Activated naive CD8-positive, alpha-beta T cell (primary cell): Measurements from ENCODE around the gene ARMC5.
"Not testable (repeated sequence)": the region's sequence is repeated elsewhere in the genome, so short reads cannot be mapped to it uniquely, and the experiment has no call there.

ENCODE experiments used
- H3K27ac Mint-ChIP-seq: one replicate; pipeline ENCODE4 v1.8.0; 2021; ENCODE audit warnings: mixed read lengths
- H3K27me3 Mint-ChIP-seq: one replicate; pipeline ENCODE4 v1.8.0; 2021; ENCODE audit warnings: mixed read lengths
- H3K36me3 Mint-ChIP-seq: one replicate; pipeline ENCODE4 v1.8.0; 2021; ENCODE audit warnings: mixed read lengths
- H3K4me1 Mint-ChIP-seq: one replicate; pipeline ENCODE4 v1.8.0; 2021; ENCODE audit warnings: low read depth, mixed read lengths
- H3K4me3 Mint-ChIP-seq: one replicate; pipeline ENCODE4 v1.8.0; 2021; ENCODE audit warnings: mild to moderate bottlenecking, mixed read lengths
- H3K9me3 Mint-ChIP-seq: one replicate; pipeline ENCODE4 v1.8.0; 2021; ENCODE audit warnings: low read depth, mixed read lengths

ARMC5 gene

DNA sequence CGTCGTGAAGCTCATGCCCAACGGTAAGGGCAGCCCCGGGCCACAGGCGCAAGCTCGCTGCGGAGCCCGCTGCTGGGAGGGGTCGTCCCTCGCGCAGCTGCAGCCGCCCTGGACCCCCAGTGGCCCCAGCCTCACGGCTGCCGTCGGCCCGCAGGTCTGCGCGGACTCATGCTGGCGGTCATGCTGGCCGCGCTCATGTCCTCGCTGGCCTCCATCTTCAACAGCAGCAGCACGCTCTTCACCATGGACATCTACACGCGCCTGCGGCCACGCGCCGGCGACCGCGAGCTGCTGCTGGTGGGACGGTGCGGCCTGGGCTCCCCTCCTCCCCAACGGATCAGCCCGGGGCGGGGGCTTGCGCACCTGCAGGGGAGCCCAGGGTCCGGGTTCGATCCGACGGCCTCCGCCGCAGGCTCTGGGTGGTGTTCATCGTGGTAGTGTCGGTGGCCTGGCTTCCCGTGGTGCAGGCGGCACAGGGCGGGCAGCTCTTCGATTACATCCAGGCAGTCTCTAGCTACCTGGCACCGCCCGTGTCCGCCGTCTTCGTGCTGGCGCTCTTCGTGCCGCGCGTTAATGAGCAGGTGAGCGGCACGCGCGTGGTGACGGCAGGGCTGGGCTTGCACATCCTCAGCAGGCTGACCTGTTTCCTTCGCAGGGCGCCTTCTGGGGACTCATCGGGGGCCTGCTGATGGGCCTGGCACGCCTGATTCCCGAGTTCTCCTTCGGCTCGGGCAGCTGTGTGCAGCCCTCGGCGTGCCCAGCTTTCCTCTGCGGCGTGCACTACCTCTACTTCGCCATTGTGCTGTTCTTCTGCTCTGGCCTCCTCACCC is 29.4 kb downstream of the ARMC5 start:
- Mint-ChIP-seq H3K36me3 (peaks cover 3% of the 10 kb centered on the region), H3K4me1 (peaks cover 6% of the 10 kb centered on the region), H3K27me3 (no peaks in the 10 kb centered on the region), H3K9me3 (no peaks in the 10 kb centered on the region), H3K27ac (no peak overlapping the region), H3K4me3 (peak overlapping the region; percentile 60)

DNA sequence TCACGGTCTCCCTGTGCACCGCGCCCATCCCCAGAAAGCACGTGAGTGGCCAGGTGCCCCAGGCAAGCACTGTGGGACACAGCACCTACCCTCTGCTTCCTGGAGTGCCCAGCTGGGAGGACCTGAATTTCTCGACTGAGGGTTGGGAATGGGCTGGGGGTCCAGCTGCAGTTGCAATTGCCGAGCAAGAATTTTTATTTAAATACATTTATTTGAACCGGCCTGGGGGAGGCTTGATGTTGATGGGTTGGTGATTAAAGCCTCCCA is 29.9 kb downstream of the ARMC5 start:
- Mint-ChIP-seq H3K4me1 (peaks cover 6% of the 10 kb centered on the region), H3K27me3 (no peaks in the 10 kb centered on the region), H3K4me3 (peak overlapping the region; percentile 60), H3K9me3 (no peaks in the 10 kb centered on the region), H3K27ac (no peak overlapping the region), H3K36me3 (peaks cover 3% of the 10 kb centered on the region)

DNA sequence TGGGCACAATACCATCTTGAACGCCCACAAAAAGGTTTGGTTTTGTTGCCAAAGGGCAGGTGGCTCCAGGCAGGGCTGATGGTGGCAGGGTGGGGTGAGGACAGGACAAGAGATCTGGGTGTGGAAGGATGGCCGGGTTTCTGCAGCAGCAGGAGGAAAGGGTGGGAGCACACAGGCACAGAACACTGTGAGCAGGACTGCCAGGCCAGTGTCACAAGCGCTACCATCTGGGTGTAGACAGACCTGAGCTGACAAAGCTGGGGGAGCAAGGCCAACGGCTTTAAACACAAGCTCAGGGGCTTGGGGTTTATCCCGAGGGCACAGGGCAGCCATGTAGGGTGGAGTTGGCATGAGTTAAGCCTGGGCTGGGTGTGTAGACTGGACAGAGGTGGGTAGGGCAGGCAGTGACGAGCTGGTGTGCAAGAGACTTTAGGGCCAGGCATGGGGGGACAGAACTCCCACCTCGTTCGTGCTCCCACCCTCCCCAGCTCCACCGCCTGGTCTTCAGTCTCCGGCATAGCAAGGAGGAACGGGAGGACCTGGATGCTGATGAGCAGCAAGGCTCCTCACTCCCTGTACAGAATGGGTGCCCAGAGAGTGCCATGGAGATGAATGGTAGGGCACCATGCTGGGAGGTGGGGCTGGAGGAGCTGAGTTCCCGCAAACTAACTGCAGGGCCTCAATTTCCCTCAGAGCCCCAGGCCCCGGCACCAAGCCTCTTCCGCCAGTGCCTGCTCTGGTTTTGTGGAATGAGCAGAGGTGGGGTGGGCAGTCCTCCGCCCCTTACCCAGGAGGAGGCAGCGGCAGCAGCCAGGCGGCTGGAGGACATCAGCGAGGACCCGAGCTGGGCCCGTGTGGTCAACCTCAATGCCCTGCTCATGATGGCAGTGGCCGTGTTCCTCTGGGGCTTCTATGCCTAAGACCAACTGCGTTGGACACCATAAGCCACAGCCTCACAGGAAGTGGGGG is 30.6 kb downstream of the ARMC5 start:
- Mint-ChIP-seq H3K4me1 (peaks cover 6% of the 10 kb centered on the region), H3K36me3 (peaks cover 3% of the 10 kb centered on the region), H3K27ac (peak overlapping the region; percentile 11), H3K4me3 (peak overlapping the region; percentile 33), H3K9me3 (no peaks in the 10 kb centered on the region), H3K27me3 (no peaks in the 10 kb centered on the region)

DNA sequence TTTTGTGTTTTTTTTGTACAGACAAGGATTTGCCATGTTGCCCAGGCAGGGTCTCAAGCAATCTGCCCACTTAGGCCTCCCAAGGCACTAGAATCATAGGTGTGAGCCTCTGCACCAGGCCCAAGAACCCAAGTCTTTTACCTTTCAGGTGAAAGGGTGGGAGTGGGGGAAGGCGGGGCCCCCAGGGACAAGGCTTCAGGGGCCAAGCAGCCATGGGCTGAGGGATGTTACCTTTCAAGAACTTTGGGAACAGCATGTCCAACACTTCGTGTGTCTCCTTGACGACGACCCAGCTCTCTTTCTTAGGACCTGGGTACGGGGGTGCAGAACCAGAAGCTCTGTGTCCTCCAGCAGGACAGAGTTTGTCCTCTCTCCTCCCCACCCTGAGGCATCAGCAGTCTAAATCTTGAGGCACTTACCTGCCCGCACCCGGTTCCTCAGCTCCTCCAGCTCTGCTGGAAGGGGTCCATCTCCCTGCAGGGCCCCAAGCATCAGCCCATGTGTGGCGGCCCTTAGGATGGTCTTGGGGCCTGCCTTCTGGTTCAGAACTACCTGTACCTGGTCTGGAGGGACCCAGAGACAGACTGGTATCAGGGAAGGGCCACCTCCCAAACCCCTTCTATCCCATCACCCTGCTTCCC is 32.6 kb downstream of the ARMC5 start:
- H3K27ac Mint-ChIP-seq: peak overlapping the region; percentile 41
- no peaks in the 10 kb centered on the region for H3K27me3 Mint-ChIP-seq
- H3K4me1 Mint-ChIP-seq: peaks cover 6% of the 10 kb centered on the region
- no peak overlapping the region for H3K4me3 Mint-ChIP-seq
- H3K36me3 Mint-ChIP-seq: peaks cover 3% of the 10 kb centered on the region
- no peaks in the 10 kb centered on the region for H3K9me3 Mint-ChIP-seq

DNA sequence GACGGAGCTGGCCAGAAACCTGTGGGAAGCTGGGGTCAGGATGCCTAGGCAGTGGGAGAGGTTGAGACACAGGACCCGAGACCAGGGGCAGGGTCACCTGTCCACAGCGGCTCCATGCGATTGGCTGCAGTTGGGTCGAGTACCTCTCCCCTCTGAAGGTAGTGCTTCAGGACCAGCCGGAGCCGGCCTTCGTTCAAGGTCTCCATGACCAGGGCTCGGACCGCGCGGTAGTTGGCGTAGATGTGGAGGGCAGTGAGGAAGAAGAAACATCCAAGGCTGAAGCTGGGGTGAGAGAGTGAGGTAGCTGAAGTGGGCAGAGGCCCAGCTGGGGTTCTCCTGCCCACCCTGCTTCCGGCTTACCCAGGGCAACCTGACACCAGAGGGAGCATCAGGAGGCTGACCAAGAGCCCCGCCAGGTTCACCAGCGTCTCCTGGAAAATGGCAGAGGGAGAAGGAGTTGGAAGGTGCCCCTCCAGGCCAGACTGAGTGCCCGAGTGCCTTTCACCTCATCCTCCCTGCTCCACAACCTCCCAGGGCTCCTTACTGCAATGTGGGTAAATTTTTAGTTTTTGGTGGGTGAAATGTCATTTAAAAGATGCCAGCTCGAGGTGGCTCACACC is 34.3 kb downstream of the ARMC5 start:
- no peak overlapping the region for H3K4me3 Mint-ChIP-seq
- H3K27me3 Mint-ChIP-seq: no peaks in the 10 kb centered on the region
- H3K4me1 Mint-ChIP-seq: peaks cover 4% of the 10 kb centered on the region
- no peaks in the 10 kb centered on the region for H3K9me3 Mint-ChIP-seq
- H3K36me3 Mint-ChIP-seq: peaks cover 3% of the 10 kb centered on the region
- H3K27ac Mint-ChIP-seq: no peak overlapping the region

DNA sequence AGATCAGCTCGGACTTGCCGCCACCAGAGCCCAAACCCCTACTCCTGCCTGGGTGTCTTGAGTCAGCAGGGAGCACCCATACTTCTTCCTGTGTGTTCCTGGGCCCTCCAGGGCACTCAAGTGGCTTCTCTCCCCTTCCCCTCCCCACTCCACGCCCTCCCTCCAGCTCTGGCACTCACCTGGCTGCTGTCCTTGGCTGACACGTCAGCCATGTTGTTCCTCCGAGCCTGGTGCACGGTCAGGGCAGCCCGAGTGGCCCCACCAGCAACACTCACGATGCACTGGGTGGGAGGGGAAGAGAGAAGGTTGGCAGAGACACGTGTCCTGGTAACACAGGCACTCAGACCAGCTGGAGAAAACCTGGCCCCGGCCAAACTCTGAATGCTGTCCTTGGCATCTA is 37.4 kb downstream of the ARMC5 start:
- H3K9me3 Mint-ChIP-seq: no peaks in the 10 kb centered on the region
- peaks cover 6% of the 10 kb centered on the region for H3K36me3 Mint-ChIP-seq
- no peak overlapping the region for H3K27ac Mint-ChIP-seq
- H3K27me3 Mint-ChIP-seq: no peaks in the 10 kb centered on the region
- H3K4me3 Mint-ChIP-seq: no peak overlapping the region
- H3K4me1 Mint-ChIP-seq: peaks cover 3% of the 10 kb centered on the region

DNA sequence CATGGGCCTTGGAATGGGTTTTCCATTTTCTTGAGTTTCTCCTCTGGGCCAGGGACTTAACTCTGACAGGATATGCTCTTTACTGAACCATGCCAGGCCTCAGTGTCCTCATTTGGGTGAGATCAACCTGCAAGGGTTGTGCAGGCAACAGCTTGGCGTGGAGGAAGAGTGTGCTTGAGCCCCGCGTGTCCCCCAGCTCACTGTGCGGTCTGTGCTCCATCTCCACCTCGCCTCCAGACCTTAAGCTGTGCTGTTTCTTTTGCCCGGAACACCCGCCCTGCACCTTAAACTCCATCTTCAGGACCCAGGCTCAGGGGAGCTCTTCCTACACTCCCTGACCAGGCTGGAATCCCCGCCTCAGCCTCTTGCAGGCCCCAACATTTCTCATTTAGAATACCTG is 39.2 kb downstream of the ARMC5 start:
- Mint-ChIP-seq H3K4me1 (peaks cover 6% of the 10 kb centered on the region), H3K27me3 (no peaks in the 10 kb centered on the region), H3K9me3 (no peaks in the 10 kb centered on the region), H3K4me3 (no peak overlapping the region), H3K27ac (no peak overlapping the region), H3K36me3 (peaks cover 3% of the 10 kb centered on the region)

DNA sequence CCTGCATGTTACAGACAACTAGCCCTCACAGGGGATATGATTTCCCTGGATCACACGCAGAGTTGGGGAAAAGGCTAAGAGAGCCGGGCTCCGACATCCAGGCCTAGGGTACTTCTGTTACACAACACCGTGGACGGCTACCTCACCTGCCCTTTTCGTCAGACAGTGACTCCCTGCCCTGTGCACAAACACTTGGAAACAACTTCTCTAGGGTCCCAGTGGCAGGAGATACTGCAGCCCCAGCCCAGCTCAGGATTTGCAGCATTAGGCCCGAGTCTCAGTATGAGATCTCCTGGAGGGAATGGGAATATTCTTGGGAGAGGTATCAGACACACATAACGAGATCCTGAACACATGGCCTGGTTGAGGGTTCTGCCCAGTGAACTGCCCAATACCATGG is 40.6 kb downstream of the ARMC5 start:
- no peak overlapping the region for H3K27ac Mint-ChIP-seq
- H3K27me3 Mint-ChIP-seq: no peaks in the 10 kb centered on the region

DNA sequence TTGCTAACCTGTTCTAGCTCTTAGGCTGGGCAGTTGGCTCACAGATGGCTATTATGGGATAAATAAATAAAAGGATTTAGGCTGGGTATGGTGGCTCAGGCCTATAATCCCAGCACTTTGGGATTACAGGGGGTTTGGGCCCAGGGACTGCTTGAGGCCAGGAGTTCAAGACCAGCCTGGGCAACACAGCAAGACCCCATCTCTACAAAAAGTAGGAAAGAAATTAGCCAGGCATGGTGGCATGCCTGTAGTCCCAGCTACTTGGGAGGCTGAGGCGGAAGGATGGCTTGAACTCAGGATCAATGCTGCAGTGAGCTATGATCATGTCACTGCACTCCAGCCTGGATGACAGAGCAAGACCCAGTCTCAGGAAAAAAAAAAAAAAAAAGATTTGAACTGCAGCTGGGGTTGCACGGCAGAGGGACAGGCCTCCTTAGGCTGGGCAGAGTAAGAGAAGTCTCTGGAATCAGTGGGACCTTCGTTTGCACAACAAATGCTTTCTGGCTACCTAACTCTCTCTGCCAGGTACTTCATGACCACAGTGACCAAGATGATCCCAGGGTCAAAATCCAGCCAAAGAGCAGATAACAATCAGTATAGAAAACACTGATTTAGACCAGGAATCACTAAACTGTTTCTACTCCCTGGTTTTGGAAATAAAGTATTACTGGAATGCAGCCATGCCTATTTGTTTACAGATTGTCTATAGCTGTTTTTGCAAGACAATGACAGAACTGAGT is 42.1 kb downstream of the ARMC5 start:
- H3K27me3 Mint-ChIP-seq: no peaks in the 10 kb centered on the region

More for the DNA sequence above, 40.6 kb downstream of the ARMC5 start:
- peaks cover 3% of the 10 kb centered on the region for H3K36me3 Mint-ChIP-seq
- no peaks in the 10 kb centered on the region for H3K9me3 Mint-ChIP-seq
- peaks cover 11% of the 10 kb centered on the region for H3K4me1 Mint-ChIP-seq
- H3K4me3 Mint-ChIP-seq: no peak overlapping the region

DNA sequence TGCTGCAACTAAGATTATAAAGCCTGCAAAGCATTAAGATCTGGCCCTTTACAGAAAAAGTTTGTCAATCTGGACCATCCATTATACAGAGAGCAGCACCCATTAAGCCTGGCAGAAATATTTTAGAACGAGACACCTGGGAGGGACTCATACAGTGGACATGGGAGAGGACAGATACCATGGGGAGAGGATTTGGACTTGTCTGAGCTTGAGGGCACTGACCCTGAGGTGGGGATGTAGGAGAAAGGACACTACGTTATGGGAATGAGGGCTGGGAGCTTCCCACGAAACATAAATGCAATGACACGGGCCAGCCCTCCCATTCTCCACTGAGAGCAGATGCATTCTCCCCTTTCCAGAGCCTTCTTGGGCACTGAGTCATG is 42.7 kb downstream of the ARMC5 start:
- H3K27ac Mint-ChIP-seq: no peak overlapping the region
- peaks cover 27% of the 10 kb centered on the region for H3K4me1 Mint-ChIP-seq
- H3K9me3 Mint-ChIP-seq: no peaks in the 10 kb centered on the region
- H3K27me3 Mint-ChIP-seq: no peaks in the 10 kb centered on the region
- H3K4me3 Mint-ChIP-seq: no peak overlapping the region
- peaks cover 3% of the 10 kb centered on the region for H3K36me3 Mint-ChIP-seq

More for the DNA sequence above, 42.1 kb downstream of the ARMC5 start:
- Mint-ChIP-seq H3K4me3 (no peak overlapping the region), H3K9me3 (no peaks in the 10 kb centered on the region), H3K4me1 (peaks cover 24% of the 10 kb centered on the region), H3K27ac (no peak overlapping the region), H3K36me3 (peaks cover 3% of the 10 kb centered on the region)

DNA sequence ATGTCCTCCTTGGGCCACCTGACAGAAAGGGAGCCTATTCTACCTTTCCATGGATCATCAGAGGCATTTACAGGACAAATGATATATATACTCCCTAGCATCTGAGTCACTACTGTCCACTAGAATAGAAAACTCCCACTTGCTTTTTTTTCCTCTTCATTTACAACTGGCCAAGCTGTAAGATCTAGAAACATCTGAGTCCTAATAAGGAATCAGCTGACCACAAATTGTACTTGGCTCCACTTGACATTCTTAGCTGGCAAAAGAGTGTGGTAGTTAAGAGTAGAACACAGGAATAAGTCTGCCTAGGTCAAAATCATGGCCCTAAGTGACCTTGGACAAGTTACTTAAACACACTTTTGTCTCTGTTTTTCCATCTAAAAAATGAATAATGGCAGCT is 43.7 kb downstream of the ARMC5 start:
- no peak overlapping the region for H3K4me3 Mint-ChIP-seq
- peaks cover 3% of the 10 kb centered on the region for H3K36me3 Mint-ChIP-seq
- no peaks in the 10 kb centered on the region for H3K9me3 Mint-ChIP-seq
- H3K27ac Mint-ChIP-seq: no peak overlapping the region
- H3K27me3 Mint-ChIP-seq: no peaks in the 10 kb centered on the region
- peaks cover 30% of the 10 kb centered on the region for H3K4me1 Mint-ChIP-seq

DNA sequence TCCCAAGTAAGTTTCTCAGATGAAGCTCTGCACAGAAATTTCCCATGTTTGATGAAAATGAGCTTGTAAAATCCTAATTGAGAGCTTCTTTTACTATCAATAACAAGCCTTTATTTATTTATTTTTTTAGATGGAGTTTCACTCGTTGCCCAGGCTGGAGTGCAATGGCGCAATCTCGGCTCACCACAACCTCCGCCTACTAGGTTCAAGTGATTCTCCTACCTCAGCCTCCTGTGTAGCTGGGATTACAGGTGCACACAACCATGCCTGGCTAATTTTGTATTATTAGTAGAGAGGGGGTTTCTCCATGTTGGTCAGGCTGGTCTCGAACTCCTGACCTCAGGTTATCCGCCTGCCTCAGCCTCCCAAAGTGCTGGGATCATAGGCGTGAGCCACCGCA is 44.3 kb downstream of the ARMC5 start:
- H3K9me3 Mint-ChIP-seq, H3K27me3 Mint-ChIP-seq, H3K4me3 Mint-ChIP-seq, H3K36me3 Mint-ChIP-seq, H3K27ac Mint-ChIP-seq: not testable (repeated sequence)
- H3K4me1 Mint-ChIP-seq: peaks cover 32% of the 10 kb centered on the region

DNA sequence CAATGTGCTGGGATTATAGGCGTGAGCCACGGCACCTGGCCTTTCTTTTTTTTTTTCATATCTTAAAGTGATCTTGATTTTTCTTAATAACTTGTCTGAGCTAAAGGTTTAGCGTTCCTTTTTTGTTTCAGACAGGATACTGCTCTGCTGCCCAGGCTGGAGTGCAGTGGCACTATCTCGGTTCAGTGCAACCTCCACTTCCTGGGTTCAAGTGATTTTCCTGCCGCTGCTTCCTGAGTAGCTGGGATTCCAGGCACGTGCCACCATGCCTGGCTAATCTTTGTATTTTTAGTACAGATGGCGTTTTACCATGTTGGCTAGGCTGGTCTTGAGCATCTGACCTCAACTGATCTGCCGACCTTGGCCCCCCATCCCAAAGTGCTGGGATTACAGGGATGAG is 44.9 kb downstream of the ARMC5 start:
- H3K9me3 Mint-ChIP-seq: no peaks in the 10 kb centered on the region
- no peak overlapping the region for H3K4me3 Mint-ChIP-seq
- peaks cover 38% of the 10 kb centered on the region for H3K4me1 Mint-ChIP-seq
- H3K27ac Mint-ChIP-seq: peak overlapping the region; percentile 55
- no peaks in the 10 kb centered on the region for H3K27me3 Mint-ChIP-seq
- H3K36me3 Mint-ChIP-seq: peaks cover 3% of the 10 kb centered on the region

DNA sequence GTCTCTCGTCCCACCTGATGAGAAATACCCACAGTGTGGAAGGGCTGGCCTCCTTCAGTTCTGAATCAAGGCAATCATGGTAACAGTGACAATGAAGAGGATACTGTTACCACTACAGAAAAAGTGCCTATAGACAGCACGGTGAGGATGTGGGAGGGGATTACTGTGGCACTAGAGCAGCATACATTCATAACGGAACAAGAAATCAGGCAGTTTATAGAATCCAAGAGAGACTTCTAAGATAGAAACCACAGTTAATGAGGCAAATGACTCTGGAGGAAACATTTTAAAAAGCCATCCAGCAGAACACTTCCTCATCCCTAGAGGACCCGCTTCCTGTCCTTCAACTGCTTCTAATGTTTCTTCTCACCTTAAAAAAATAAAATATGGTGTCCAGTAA is 46.2 kb downstream of the ARMC5 start:
- Mint-ChIP-seq H3K9me3 (no peaks in the 10 kb centered on the region), H3K27me3 (no peaks in the 10 kb centered on the region), H3K27ac (peak overlapping the region; percentile 66), H3K36me3 (peaks cover under 1% of the 10 kb centered on the region), H3K4me3 (no peak overlapping the region), H3K4me1 (peaks cover 45% of the 10 kb centered on the region)
